Mesenchymal stem cell (in vitro differentiated cells and primary cell): ENCODE results near the gene EGFL6.
"Not testable (repeated sequence)": the region's sequence is repeated elsewhere in the genome, so short reads cannot be mapped to it uniquely, and the experiment has no call there.

Source experiments
- DNase-seq: peaks from one replicate; pipeline ENCODE4 v3.0.0-alpha.2; 2013
- H2AFZ ChIP-seq: one replicate; pipeline ENCODE4 v1.6.1; 2013; ENCODE audit warnings: low read depth, mild to moderate bottlenecking, control low read depth, inconsistent platforms, low read length, moderate library complexity
- H2AK5ac ChIP-seq: 2 replicates; pipeline ENCODE4 v1.6.1; 2013; ENCODE audit warnings: low read length, moderate library complexity, mild to moderate bottlenecking, inconsistent platforms; ENCODE audit not compliant: severe bottlenecking
- H2BK120ac ChIP-seq: one replicate; pipeline ENCODE4 v1.6.1; 2013; ENCODE audit warnings: low read depth, mild to moderate bottlenecking, inconsistent platforms, low read length, moderate library complexity
- H2BK12ac ChIP-seq, 2 experiments: one replicate each; pipeline ENCODE4 v1.6.1; 2013; ENCODE audit warnings: inconsistent platforms in 2 of 2, low read length in 2 of 2, mild to moderate bottlenecking in 2 of 2, moderate library complexity in 2 of 2, control low read depth in 1 of 2
- H2BK15ac ChIP-seq: one replicate; pipeline ENCODE4 v1.6.1; 2013; ENCODE audit warnings: mild to moderate bottlenecking, low read depth, inconsistent platforms; ENCODE audit not compliant: poor library complexity, severe bottlenecking
- H2BK5ac ChIP-seq: 2 replicates; pipeline ENCODE4 v1.6.1; 2013; ENCODE audit warnings: low read depth, mild to moderate bottlenecking, low read length, control low read depth, inconsistent platforms; ENCODE audit not compliant: poor library complexity, severe bottlenecking
- H3K14ac ChIP-seq, 2 experiments: one replicate each; pipeline ENCODE4 v1.6.1; 2013; ENCODE audit warnings: inconsistent platforms in 2 of 2, low read length in 2 of 2, control low read depth in 1 of 2, mild to moderate bottlenecking in 1 of 2, moderate library complexity in 1 of 2
- H3K18ac ChIP-seq, 2 experiments: one replicate each; pipeline ENCODE4 v1.6.1; 2013; ENCODE audit warnings: inconsistent platforms in 2 of 2, low read length in 2 of 2, control low read depth in 1 of 2, low read depth in 1 of 2, mild to moderate bottlenecking in 1 of 2
- H3K23ac ChIP-seq, 2 experiments: one replicate each; pipeline ENCODE4 v1.6.1; 2013; ENCODE audit warnings: inconsistent platforms in 2 of 2, low read length in 2 of 2, mild to moderate bottlenecking in 2 of 2, moderate library complexity in 2 of 2, control low read depth in 1 of 2
- H3K27ac ChIP-seq: 2 replicates; pipeline ENCODE4 v1.5.1; 2013; ENCODE audit warnings: mild to moderate bottlenecking, moderate library complexity, low read length, control low read depth, inconsistent platforms; ENCODE audit not compliant: poor library complexity, severe bottlenecking
- H3K27me3 ChIP-seq, 2 experiments: 2 replicates each; pipeline versions ENCODE4 v1.6.1 to v1.7.0; 2013; ENCODE audit warnings: low read length in 2 of 2, mild to moderate bottlenecking in 2 of 2, moderate library complexity in 2 of 2, control low read depth in 1 of 2, inconsistent platforms in 1 of 2; ENCODE audit not compliant: control insufficient read depth in 1 of 2, insufficient read depth in 1 of 2
- H3K36me3 ChIP-seq, 2 experiments: 2 replicates each; pipeline versions ENCODE4 v1.6.1 to v1.7.0; 2013; ENCODE audit warnings: low read length in 2 of 2, control low read depth in 1 of 2, inconsistent platforms in 1 of 2, low read depth in 1 of 2, mild to moderate bottlenecking in 1 of 2; ENCODE audit not compliant: insufficient read depth in 2 of 2, control insufficient read depth in 1 of 2
- H3K4ac ChIP-seq, 2 experiments: one replicate each; pipeline ENCODE4 v1.6.1; 2013; ENCODE audit warnings: inconsistent platforms in 2 of 2, low read length in 2 of 2, mild to moderate bottlenecking in 2 of 2, moderate library complexity in 2 of 2, control low read depth in 1 of 2, low read depth in 1 of 2
- H3K4me1 ChIP-seq: 2 replicates; pipeline ENCODE4 v1.6.1; 2013; ENCODE audit warnings: low read depth, low read length, control low read depth; ENCODE audit not compliant: control insufficient read depth, insufficient read depth
- H3K4me2 ChIP-seq: 2 replicates; pipeline ENCODE4 v1.6.1; 2013; ENCODE audit warnings: low read length, mild to moderate bottlenecking, inconsistent platforms; ENCODE audit not compliant: poor library complexity, severe bottlenecking
- H3K4me3 ChIP-seq, 2 experiments: 2 replicates each; pipeline versions ENCODE4 v1.5.1 to v1.7.0; 2013; ENCODE audit warnings: low read length in 2 of 2, mild to moderate bottlenecking in 2 of 2, control low read depth in 1 of 2, low read depth in 1 of 2; ENCODE audit not compliant: insufficient read depth in 1 of 2
- H3K79me1 ChIP-seq: replicated peaks from 2 replicates; pipeline ENCODE4 v1.6.1; 2013; ENCODE audit warnings: mild to moderate bottlenecking, control low read depth, low read length, inconsistent platforms; ENCODE audit not compliant: poor library complexity, severe bottlenecking
- H3K9ac ChIP-seq: 2 replicates; pipeline ENCODE4 v1.7.0; 2013; ENCODE audit warnings: mild to moderate bottlenecking, low read length, moderate library complexity
- H3K9me3 ChIP-seq: 2 replicates; pipeline ENCODE4 v1.7.0; 2013; ENCODE audit warnings: mild to moderate bottlenecking, low read length; ENCODE audit not compliant: control insufficient read depth
- H4K8ac ChIP-seq: one replicate; pipeline ENCODE4 v1.6.1; 2013; ENCODE audit warnings: inconsistent platforms, mild to moderate bottlenecking, low read length, moderate library complexity
- H4K91ac ChIP-seq: one replicate; pipeline ENCODE4 v1.6.1; 2013; ENCODE audit warnings: mild to moderate bottlenecking, low read length, inconsistent platforms
- WGBS: methylation state at CpG from one replicate; pipeline ENCODE4 v1.1.7; 2013; ENCODE audit warnings: mixed read lengths; 5-methylcytosine and 5-hydroxymethylcytosine counted together

Gene EGFL6

DNA sequence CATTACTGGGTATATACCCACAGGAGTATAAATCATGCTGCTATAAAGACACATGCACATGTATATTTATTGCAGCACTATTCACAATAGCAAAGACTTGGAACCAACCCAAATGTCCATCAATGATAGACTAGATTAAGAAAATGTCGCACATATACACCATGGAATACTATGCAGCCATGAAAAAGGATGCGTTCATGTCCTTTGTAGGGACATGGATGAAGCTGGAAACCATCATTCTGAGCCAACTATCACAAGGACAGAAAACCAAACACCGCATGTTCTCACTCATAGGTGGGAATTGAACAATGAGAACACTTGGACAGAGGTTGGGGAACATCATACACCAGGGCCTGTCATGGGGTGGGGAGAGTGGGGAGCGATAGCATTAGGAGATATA, 110.3 kb downstream of the EGFL6 start:
- H2BK12ac ChIP-seq, H4K8ac ChIP-seq, H3K4me1 ChIP-seq, H3K14ac ChIP-seq, H3K4me2 ChIP-seq, H3K23ac ChIP-seq, H2AFZ ChIP-seq, H2BK5ac ChIP-seq, DNase-seq, H4K91ac ChIP-seq, H3K4me3 ChIP-seq, H3K27ac ChIP-seq, H3K9me3 ChIP-seq, H3K36me3 ChIP-seq, H2BK120ac ChIP-seq, H3K18ac ChIP-seq, H3K9ac ChIP-seq, H2BK15ac ChIP-seq, H3K4ac ChIP-seq, H2AK5ac ChIP-seq, H3K79me1 ChIP-seq: not testable (repeated sequence)
- peaks cover 0 to 22% of the 10 kb centered on the region in 2 experiments for H3K27me3 ChIP-seq
- WGBS = 100% methylated on average over 2 of the region's 4 CpGs

DNA sequence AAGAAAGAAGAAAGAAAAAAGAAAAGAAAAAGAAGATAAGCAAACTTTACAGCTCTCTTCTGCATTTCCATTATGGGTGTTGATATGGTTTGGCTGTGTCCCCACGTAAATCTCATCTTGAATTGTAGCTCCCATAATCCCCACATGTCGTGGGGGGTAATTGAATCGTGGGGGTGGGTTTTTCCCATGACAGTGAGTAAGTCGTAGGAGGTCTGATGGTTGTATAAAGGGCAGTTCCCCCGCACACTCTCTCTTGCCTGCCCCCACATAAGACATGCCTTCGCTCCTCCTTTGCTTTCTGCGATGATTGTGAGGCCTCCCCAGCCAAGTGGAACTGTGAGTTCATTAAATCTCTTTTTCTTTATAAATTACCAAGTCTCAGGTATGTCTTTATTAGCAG, 112.2 kb downstream of the EGFL6 start:
- H2BK12ac ChIP-seq = no peak overlapping the region
- H2AK5ac ChIP-seq = no peak overlapping the region
- H4K91ac ChIP-seq = no peak overlapping the region
- no peak overlapping the region for H2BK5ac ChIP-seq
- H3K4me3 ChIP-seq = no peak overlapping the region
- no peak overlapping the region for H2BK120ac ChIP-seq
- H3K9me3 ChIP-seq = peaks cover 3% of the 10 kb centered on the region
- H3K4me2 ChIP-seq = no peak overlapping the region
- H3K9ac ChIP-seq = no peak overlapping the region
- WGBS = no CpG with 5 or more reads among the region's 7 CpGs
- no peaks in the 10 kb centered on the region for H3K36me3 ChIP-seq
- no peak overlapping the region for H3K14ac ChIP-seq
- no peak overlapping the region for H3K18ac ChIP-seq
- no peak overlapping the region for H3K23ac ChIP-seq
- no peaks in the 10 kb centered on the region for H3K4me1 ChIP-seq
- no peaks in the 10 kb centered on the region for H3K79me1 ChIP-seq
- H3K27me3 ChIP-seq = peaks cover 0 to 32% of the 10 kb centered on the region in 2 experiments
- H2AFZ ChIP-seq = no peak overlapping the region
- H3K27ac ChIP-seq = no peak overlapping the region
- no peak overlapping the region for H3K4ac ChIP-seq
- DNase-seq = no peak
- no peak overlapping the region for H4K8ac ChIP-seq
- no peak overlapping the region for H2BK15ac ChIP-seq
